ENCODE data around the gene SF3B3.

SF3B3 gene

GRCh38 chr16:70483426-70483825 lies 40.2 kb upstream of the SF3B3 start:
- Histone ChIP-seq H3K9me3 (ENCODE audit: control insufficient read depth, insufficient read depth, low read length) (no peaks in the 10 kb centered on the region), H3K9ac (ENCODE audit: low read depth, low read length) (no peak overlapping the region), H3K27ac (ENCODE audit: low read depth, low read length) (no peak overlapping the region), H3K36me3 (ENCODE audit: control insufficient read depth, insufficient read depth, low read length) (peaks cover 47% of the 10 kb centered on the region), H3K4me1 (ENCODE audit: control insufficient read depth, insufficient read depth, low read length) (peaks cover 5% of the 10 kb centered on the region; the same call in 1 of the 2 replicates), H3K27me3 (ENCODE audit: control insufficient read depth, insufficient read depth, low read length) (no peaks in the 10 kb centered on the region), H3K4me3 (ENCODE audit: low read depth, low read length) (no peak overlapping the region)

GRCh38 chr16:70484867-70485266 lies 38.7 kb upstream of the SF3B3 start:
- Histone ChIP-seq H3K27me3 (ENCODE audit: control insufficient read depth, insufficient read depth, low read length) (no peaks in the 10 kb centered on the region), H3K9me3 (ENCODE audit: control insufficient read depth, insufficient read depth, low read length) (no peaks in the 10 kb centered on the region), H3K4me1 (ENCODE audit: control insufficient read depth, insufficient read depth, low read length) (no peaks in the 10 kb centered on the region), H3K36me3 (ENCODE audit: control insufficient read depth, insufficient read depth, low read length) (peaks cover 45% of the 10 kb centered on the region), H3K4me3 (ENCODE audit: low read depth, low read length) (no peak overlapping the region), H3K9ac (ENCODE audit: low read depth, low read length) (no peak overlapping the region), H3K27ac (ENCODE audit: low read depth, low read length) (no peak overlapping the region)

GRCh38 chr16:70490261-70490660 lies 33.4 kb upstream of the SF3B3 start:
- no peaks in the 10 kb centered on the region for H3K4me1 ChIP-seq (ENCODE audit: control insufficient read depth, insufficient read depth, low read length)
- peaks cover 40% of the 10 kb centered on the region for H3K36me3 ChIP-seq (ENCODE audit: control insufficient read depth, insufficient read depth, low read length)
- no peak overlapping the region for H3K9ac ChIP-seq (ENCODE audit: low read depth, low read length)
- no peak overlapping the region for H3K27ac ChIP-seq (ENCODE audit: low read depth, low read length)
- H3K4me3 ChIP-seq (ENCODE audit: low read depth, low read length): no peak overlapping the region
- H3K27me3 ChIP-seq (ENCODE audit: control insufficient read depth, insufficient read depth, low read length): no peaks in the 10 kb centered on the region
- no peaks in the 10 kb centered on the region for H3K9me3 ChIP-seq (ENCODE audit: control insufficient read depth, insufficient read depth, low read length)

GRCh38 chr16:70493802-70494201 lies 29.8 kb upstream of the SF3B3 start:
- no peak overlapping the region for H3K9ac ChIP-seq (ENCODE audit: low read depth, low read length)
- no peaks in the 10 kb centered on the region for H3K4me1 ChIP-seq (ENCODE audit: control insufficient read depth, insufficient read depth, low read length)
- no peaks in the 10 kb centered on the region for H3K9me3 ChIP-seq (ENCODE audit: control insufficient read depth, insufficient read depth, low read length)
- H3K27ac ChIP-seq (ENCODE audit: low read depth, low read length): no peak overlapping the region
- no peak overlapping the region for H3K4me3 ChIP-seq (ENCODE audit: low read depth, low read length)
- no peaks in the 10 kb centered on the region for H3K27me3 ChIP-seq (ENCODE audit: control insufficient read depth, insufficient read depth, low read length)
- H3K36me3 ChIP-seq (ENCODE audit: control insufficient read depth, insufficient read depth, low read length): peaks cover 62% of the 10 kb centered on the region

- Histone ChIP-seq H3K27me3 (ENCODE audit: control insufficient read depth, insufficient read depth, low read length) (no peaks in the 10 kb centered on the region), H3K4me1 (ENCODE audit: control insufficient read depth, insufficient read depth, low read length) (no peaks in the 10 kb centered on the region), H3K9me3 (ENCODE audit: control insufficient read depth, insufficient read depth, low read length) (no peaks in the 10 kb centered on the region), H3K4me3 (ENCODE audit: low read depth, low read length) (no peak overlapping the region), H3K9ac (ENCODE audit: low read depth, low read length) (no peak overlapping the region), H3K27ac (ENCODE audit: low read depth, low read length) (no peak overlapping the region), H3K36me3 (ENCODE audit: control insufficient read depth, insufficient read depth, low read length) (peaks cover 62% of the 10 kb centered on the region)
Observed at GRCh38 chr16:70494202-70494770, 29.3 kb upstream of the SF3B3 start.

- Histone ChIP-seq H3K9ac (ENCODE audit: low read depth, low read length) (no peak overlapping the region), H3K27me3 (ENCODE audit: control insufficient read depth, insufficient read depth, low read length) (no peaks in the 10 kb centered on the region), H3K36me3 (ENCODE audit: control insufficient read depth, insufficient read depth, low read length) (peaks cover 58% of the 10 kb centered on the region), H3K27ac (ENCODE audit: low read depth, low read length) (no peak overlapping the region), H3K4me1 (ENCODE audit: control insufficient read depth, insufficient read depth, low read length) (no peaks in the 10 kb centered on the region), H3K4me3 (ENCODE audit: low read depth, low read length) (no peak overlapping the region), H3K9me3 (ENCODE audit: control insufficient read depth, insufficient read depth, low read length) (no peaks in the 10 kb centered on the region)
Observed at GRCh38 chr16:70494777-70495176, 28.8 kb upstream of the SF3B3 start.

- Histone ChIP-seq H3K9ac (ENCODE audit: low read depth, low read length) (no peak overlapping the region), H3K9me3 (ENCODE audit: control insufficient read depth, insufficient read depth, low read length) (no peaks in the 10 kb centered on the region), H3K36me3 (ENCODE audit: control insufficient read depth, insufficient read depth, low read length) (peaks cover 51% of the 10 kb centered on the region), H3K27me3 (ENCODE audit: control insufficient read depth, insufficient read depth, low read length) (no peaks in the 10 kb centered on the region), H3K4me3 (ENCODE audit: low read depth, low read length) (no peak overlapping the region), H3K27ac (ENCODE audit: low read depth, low read length) (no peak overlapping the region), H3K4me1 (ENCODE audit: control insufficient read depth, insufficient read depth, low read length) (no peaks in the 10 kb centered on the region)
Observed at GRCh38 chr16:70495425-70496182, 28.0 kb upstream of the SF3B3 start.

GRCh38 chr16:70496513-70496912 lies 27.1 kb upstream of the SF3B3 start:
- Histone ChIP-seq H3K27ac (ENCODE audit: low read depth, low read length) (no peak overlapping the region), H3K27me3 (ENCODE audit: control insufficient read depth, insufficient read depth, low read length) (no peaks in the 10 kb centered on the region), H3K9me3 (ENCODE audit: control insufficient read depth, insufficient read depth, low read length) (no peaks in the 10 kb centered on the region), H3K9ac (ENCODE audit: low read depth, low read length) (no peak overlapping the region), H3K4me3 (ENCODE audit: low read depth, low read length) (no peak overlapping the region), H3K36me3 (ENCODE audit: control insufficient read depth, insufficient read depth, low read length) (peaks cover 51% of the 10 kb centered on the region), H3K4me1 (ENCODE audit: control insufficient read depth, insufficient read depth, low read length) (no peaks in the 10 kb centered on the region)

- no peaks in the 10 kb centered on the region for H3K27me3 ChIP-seq (ENCODE audit: control insufficient read depth, insufficient read depth, low read length)
- H3K27ac ChIP-seq (ENCODE audit: low read depth, low read length): no peak overlapping the region
- no peak overlapping the region for H3K9ac ChIP-seq (ENCODE audit: low read depth, low read length)
- H3K9me3 ChIP-seq (ENCODE audit: control insufficient read depth, insufficient read depth, low read length): no peaks in the 10 kb centered on the region
- H3K4me1 ChIP-seq (ENCODE audit: control insufficient read depth, insufficient read depth, low read length): no peaks in the 10 kb centered on the region
- peaks cover 69% of the 10 kb centered on the region for H3K36me3 ChIP-seq (ENCODE audit: control insufficient read depth, insufficient read depth, low read length)
- H3K4me3 ChIP-seq (ENCODE audit: low read depth, low read length): no peak overlapping the region
Observed at GRCh38 chr16:70508752-70509151, 14.9 kb upstream of the SF3B3 start.

GRCh38 chr16:70510216-70510615 lies 13.4 kb upstream of the SF3B3 start:
- H3K9ac ChIP-seq (ENCODE audit: low read depth, low read length): no peak overlapping the region
- H3K27ac ChIP-seq (ENCODE audit: low read depth, low read length): no peak overlapping the region
- H3K27me3 ChIP-seq (ENCODE audit: control insufficient read depth, insufficient read depth, low read length): no peaks in the 10 kb centered on the region
- peaks cover 74% of the 10 kb centered on the region for H3K36me3 ChIP-seq (ENCODE audit: control insufficient read depth, insufficient read depth, low read length)
- H3K4me3 ChIP-seq (ENCODE audit: low read depth, low read length): no peak overlapping the region
- no peaks in the 10 kb centered on the region for H3K9me3 ChIP-seq (ENCODE audit: control insufficient read depth, insufficient read depth, low read length)
- H3K4me1 ChIP-seq (ENCODE audit: control insufficient read depth, insufficient read depth, low read length): no peaks in the 10 kb centered on the region

GRCh38 chr16:70511833-70512232 lies 11.8 kb upstream of the SF3B3 start:
- H3K4me1 ChIP-seq (ENCODE audit: control insufficient read depth, insufficient read depth, low read length): no peaks in the 10 kb centered on the region
- no peaks in the 10 kb centered on the region for H3K9me3 ChIP-seq (ENCODE audit: control insufficient read depth, insufficient read depth, low read length)
- H3K27me3 ChIP-seq (ENCODE audit: control insufficient read depth, insufficient read depth, low read length): no peaks in the 10 kb centered on the region
- H3K27ac ChIP-seq (ENCODE audit: low read depth, low read length): no peak overlapping the region
- H3K36me3 ChIP-seq (ENCODE audit: control insufficient read depth, insufficient read depth, low read length): peaks cover 89% of the 10 kb centered on the region
- H3K9ac ChIP-seq (ENCODE audit: low read depth, low read length): no peak overlapping the region
- H3K4me3 ChIP-seq (ENCODE audit: low read depth, low read length): no peak overlapping the region
